OCI-LY1 (cell line): ENCODE data around the gene SLC15A1.

Experiments used
- H2AFZ ChIP-seq: fragments of 200-600 bp; sonication (generic), shearing (Covaris generic); 2 replicates; pipeline ENCODE4 v1.6.0; 2014; ENCODE audit warnings: antibody characterized with exemption, mild to moderate bottlenecking, low read length
- H3F3A ChIP-seq: fragments of 200-600 bp; sonication (generic), shearing (Covaris generic); 2 replicates; pipeline ENCODE4 v1.6.0; 2014; ENCODE audit warnings: mild to moderate bottlenecking, antibody characterized with exemption, low read length, moderate library complexity; ENCODE audit not compliant: insufficient read depth
- H3K27ac ChIP-seq: fragments of 200-600 bp; sonication (generic); 2 replicates; pipeline ENCODE4 v1.5.1; 2014; ENCODE audit warnings: low read length, mixed run types, mild to moderate bottlenecking, low read depth; ENCODE audit not compliant: poor library complexity, severe bottlenecking
- H3K27me3 ChIP-seq: fragments of 200-600 bp; sonication (generic); 2 replicates; pipeline ENCODE4 v1.6.0; 2014; ENCODE audit warnings: antibody characterized with exemption, mild to moderate bottlenecking, low read length, moderate library complexity; ENCODE audit not compliant: insufficient read depth
- H3K36me3 ChIP-seq: fragments of 200-600 bp; sonication (generic); 2 replicates; pipeline ENCODE4 v1.6.1; 2014; ENCODE audit warnings: mild to moderate bottlenecking, antibody characterized with exemption, low read length, moderate library complexity, mixed read lengths; ENCODE audit not compliant: insufficient read depth
- H3K4me1 ChIP-seq: fragments of 200-600 bp; sonication (generic); 2 replicates; pipeline ENCODE4 v1.5.1; 2014; ENCODE audit warnings: mild to moderate bottlenecking, low read length, moderate library complexity; ENCODE audit not compliant: insufficient read depth, severe bottlenecking
- H3K4me2 ChIP-seq: fragments of 200-600 bp; sonication (generic), shearing (Covaris generic); 2 replicates; pipeline ENCODE4 v1.6.1; 2014; ENCODE audit warnings: low read length
- H3K4me3 ChIP-seq: fragments of 200-600 bp; sonication (generic); 2 replicates; pipeline ENCODE4 v1.5.1; 2014; ENCODE audit warnings: low read length, low read depth, mild to moderate bottlenecking, mixed read lengths; ENCODE audit not compliant: poor library complexity, severe bottlenecking
- H3K79me2 ChIP-seq: fragments of 200-600 bp; shearing (Covaris generic); 2 replicates; pipeline ENCODE4 v1.6.1; 2016; ENCODE audit warnings: mixed run types, low read length, mixed read lengths; ENCODE audit not compliant: insufficient read depth
- H3K9ac ChIP-seq: fragments of 200-600 bp; sonication (generic), shearing (Covaris generic); 2 replicates; pipeline ENCODE4 v1.6.1; 2014; ENCODE audit warnings: mild to moderate bottlenecking, low read length, mixed read lengths
- H3K9me2 ChIP-seq: fragments of 200-600 bp; sonication (generic), shearing (Covaris generic); 2 replicates; pipeline ENCODE4 v1.6.1; 2014; ENCODE audit warnings: low read depth, mild to moderate bottlenecking, low read length, mixed read lengths
- H3K9me3 ChIP-seq: fragments of 200-600 bp; shearing (Covaris generic); 2 replicates; pipeline ENCODE4 v1.6.1; 2014; ENCODE audit warnings: low read length, mixed read lengths
- H4K20me1 ChIP-seq: fragments of 200-600 bp; sonication (generic), shearing (Covaris generic); 2 replicates; pipeline ENCODE4 v1.6.0; 2016; ENCODE audit warnings: mild to moderate bottlenecking, low read length; ENCODE audit not compliant: insufficient read depth
- CTCF ChIP-seq: fragments of 200-600 bp; sonication (generic), shearing (Covaris generic); IDR thresholded peaks from 2 replicates; pipeline ENCODE4 v1.5.1; 2017; ENCODE audit warnings: mild to moderate bottlenecking, antibody characterized with exemption, low read length, moderate library complexity, mixed read lengths
- EZH2 ChIP-seq: fragments of 200-600 bp; sonication (generic), shearing (Covaris generic); IDR thresholded peaks from 2 replicates; pipeline ENCODE4 v1.8.0; 2017; ENCODE audit warnings: borderline replicate concordance, mixed run types, mild to moderate bottlenecking, antibody characterized with exemption, low read length, moderate library complexity, mixed read lengths

Gene SLC15A1

GRCh38 chr13:98782654-98783053, 30.2 kb upstream of the SLC15A1 start:
- H3F3A ChIP-seq, result no peaks in the 10 kb centered on the region
- H4K20me1 ChIP-seq, result no peaks in the 10 kb centered on the region
- TF ChIP-seq CTCF (no peak), EZH2 (no peak)
- no peaks in the 10 kb centered on the region for H3K4me1 ChIP-seq
- no peaks in the 10 kb centered on the region for H3K36me3 ChIP-seq
- H3K79me2 ChIP-seq, result no peaks in the 10 kb centered on the region
- no peak overlapping the region for H3K9ac ChIP-seq
- no peaks in the 10 kb centered on the region for H3K27me3 ChIP-seq
- no peaks in the 10 kb centered on the region for H3K9me3 ChIP-seq
- no peak overlapping the region for H3K4me2 ChIP-seq
- H3K4me3 ChIP-seq, result no peak overlapping the region
- no peak overlapping the region for H3K27ac ChIP-seq
- H2AFZ ChIP-seq, result no peak overlapping the region
- no peaks in the 10 kb centered on the region for H3K9me2 ChIP-seq

GRCh38 chr13:98781905-98782304, 29.4 kb upstream of the SLC15A1 start:
- no peak overlapping the region for H3K9ac ChIP-seq
- H3K9me3 ChIP-seq, result no peaks in the 10 kb centered on the region
- H4K20me1 ChIP-seq, result no peaks in the 10 kb centered on the region
- H3K27ac ChIP-seq, result no peak overlapping the region
- no peak overlapping the region for H3K4me2 ChIP-seq
- no peaks in the 10 kb centered on the region for H3K4me1 ChIP-seq
- no peak for TF ChIP-seq CTCF
- TF ChIP-seq EZH2, result no peak
- H3K27me3 ChIP-seq, result no peaks in the 10 kb centered on the region
- no peaks in the 10 kb centered on the region for H3K79me2 ChIP-seq
- H2AFZ ChIP-seq, result no peak overlapping the region
- H3K9me2 ChIP-seq, result no peaks in the 10 kb centered on the region
- H3F3A ChIP-seq, result no peaks in the 10 kb centered on the region
- no peaks in the 10 kb centered on the region for H3K36me3 ChIP-seq
- H3K4me3 ChIP-seq, result no peak overlapping the region

- H3F3A ChIP-seq, result no peaks in the 10 kb centered on the region
- H3K27me3 ChIP-seq, result no peaks in the 10 kb centered on the region
- no peaks in the 10 kb centered on the region for H3K4me1 ChIP-seq
- no peaks in the 10 kb centered on the region for H3K36me3 ChIP-seq
- H3K9me2 ChIP-seq, result no peaks in the 10 kb centered on the region
- H3K9me3 ChIP-seq, result no peaks in the 10 kb centered on the region
- no peak overlapping the region for H3K9ac ChIP-seq
- H4K20me1 ChIP-seq, result no peaks in the 10 kb centered on the region
- no peak overlapping the region for H3K4me2 ChIP-seq
- no peaks in the 10 kb centered on the region for H3K79me2 ChIP-seq
- no peak overlapping the region for H3K4me3 ChIP-seq
- no peak overlapping the region for H3K27ac ChIP-seq
- TF ChIP-seq EZH2 (no peak), CTCF (no peak)
- no peak overlapping the region for H2AFZ ChIP-seq
Observed at GRCh38 chr13:98781470-98781869, 29.0 kb upstream of the SLC15A1 start.
